HepG2 (cell line): Measurements from ENCODE around the gene CXXC5.

ENCODE experiments used
- BCL6 ChIP-seq: IDR thresholded peaks from 2 replicates; pipeline ENCODE4 v1.6.1; 2016; ENCODE audit warnings: missing genetic modification reagents, missing compliant biosample characterization
- CTCF ChIP-seq: sonication (generic); formaldehyde crosslinking; IDR thresholded peaks from 2 replicates; pipeline ENCODE4 v1.5.0; 2020; ENCODE audit warnings: mild to moderate bottlenecking, missing genetic modification reagents, moderate library complexity
- HNF4G ChIP-seq, 2 experiments: sonication (generic) in 1 of 2; formaldehyde crosslinking in 1 of 2; IDR thresholded peaks; 2 replicates each; pipeline versions ENCODE4 v1.4.0 to v1.6.1; 2011 to 2020; ENCODE audit warnings: borderline replicate concordance in 2 of 2, low read depth in 2 of 2, mild to moderate bottlenecking in 2 of 2, low read length in 1 of 2, missing genetic modification reagents in 1 of 2, moderate library complexity in 1 of 2
- RFXAP ChIP-seq: sonication (generic); formaldehyde crosslinking; IDR thresholded peaks from 2 replicates; pipeline ENCODE4 v1.4.0; 2020; ENCODE audit warnings: missing genetic modification reagents, borderline replicate concordance
- SIX4 ChIP-seq: sonication (generic); formaldehyde crosslinking; IDR thresholded peaks from 2 replicates; pipeline ENCODE4 v1.4.0; 2020; ENCODE audit warnings: missing genetic modification reagents
- TBL1XR1 ChIP-seq: fragments of 150-350 bp; IDR thresholded peaks from 2 replicates; pipeline ENCODE4 v1.6.1; 2014; ENCODE audit warnings: borderline replicate concordance, low read length; ENCODE audit not compliant: partially characterized antibody
- TP53 ChIP-seq: sonication (generic); formaldehyde crosslinking; conservative IDR thresholded peaks from 2 replicates; pipeline ENCODE4 v1.4.0; 2020; ENCODE audit warnings: missing genetic modification reagents
- TF ChIP-seq, protein P1 (sequence below): IDR thresholded peaks from 2 replicates; pipeline ENCODE4 v1.6.1; 2012; ENCODE audit warnings: low read depth, low read length, improper control_type of control experiment
- TF ChIP-seq, protein P2 (sequence below): sonication (generic); formaldehyde crosslinking; IDR thresholded peaks from 2 replicates; pipeline ENCODE4 v1.8.0; 2022; ENCODE audit warnings: missing genetic modification reagents, mild to moderate bottlenecking, moderate library complexity, borderline replicate concordance

DNA sequence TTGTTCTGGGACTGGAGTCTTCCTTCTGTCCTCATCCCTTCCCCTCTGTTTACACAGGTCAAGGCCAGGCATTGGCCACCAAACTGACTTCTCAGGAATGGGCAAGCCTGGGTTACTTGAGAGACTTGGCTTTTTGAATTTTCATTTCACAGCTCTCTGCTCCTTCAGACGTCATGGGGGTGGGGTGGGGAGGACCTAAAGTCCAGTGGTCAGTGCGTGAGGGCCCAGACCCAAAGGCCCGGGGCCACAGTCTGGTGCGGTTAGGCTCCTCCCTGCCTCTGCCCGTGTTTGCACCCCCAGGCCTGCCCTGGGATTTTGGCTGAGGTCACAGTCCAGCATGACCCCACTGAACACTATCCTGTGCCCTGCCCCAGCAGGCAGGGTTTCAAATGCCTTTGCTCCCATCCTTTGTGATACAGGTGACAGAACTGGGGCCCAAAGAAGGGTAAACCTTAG lies 4.1 kb upstream of the CXXC5 start:
- TF ChIP-seq TP53 (CRISPR knock-in tag): no peak
- TF ChIP-seq, protein P1, sequence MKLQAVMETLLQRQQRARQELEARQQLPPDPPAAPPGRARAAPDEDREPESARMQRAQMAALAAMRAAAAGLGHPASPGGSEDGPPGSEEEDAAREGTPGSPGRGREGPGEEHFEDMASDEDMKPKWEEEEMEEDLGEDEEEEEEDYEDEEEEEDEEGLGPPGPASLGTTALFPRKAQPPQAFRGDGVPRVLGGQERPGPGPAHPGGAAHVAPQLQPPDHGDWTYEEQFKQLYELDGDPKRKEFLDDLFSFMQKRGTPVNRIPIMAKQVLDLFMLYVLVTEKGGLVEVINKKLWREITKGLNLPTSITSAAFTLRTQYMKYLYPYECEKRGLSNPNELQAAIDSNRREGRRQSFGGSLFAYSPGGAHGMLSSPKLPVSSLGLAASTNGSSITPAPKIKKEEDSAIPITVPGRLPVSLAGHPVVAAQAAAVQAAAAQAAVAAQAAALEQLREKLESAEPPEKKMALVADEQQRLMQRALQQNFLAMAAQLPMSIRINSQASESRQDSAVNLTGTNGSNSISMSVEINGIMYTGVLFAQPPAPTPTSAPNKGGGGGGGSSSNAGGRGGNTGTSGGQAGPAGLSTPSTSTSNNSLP: no peak
- TF ChIP-seq CTCF (CRISPR knock-in tag): no peak
- TF ChIP-seq BCL6 (CRISPR knock-in tag): no peak
- no peak for TF ChIP-seq HNF4G (IDR thresholded peaks at IDR 0.05; ENCODE audit: borderline replicate concordance, low read depth, low read length)
- TF ChIP-seq HNF4G (CRISPR knock-in tag; IDR thresholded peaks at IDR 0.05; ENCODE audit: borderline replicate concordance, low read depth): no peak
- no peak for TF ChIP-seq SIX4 (CRISPR knock-in tag)
- TF ChIP-seq, protein P2, sequence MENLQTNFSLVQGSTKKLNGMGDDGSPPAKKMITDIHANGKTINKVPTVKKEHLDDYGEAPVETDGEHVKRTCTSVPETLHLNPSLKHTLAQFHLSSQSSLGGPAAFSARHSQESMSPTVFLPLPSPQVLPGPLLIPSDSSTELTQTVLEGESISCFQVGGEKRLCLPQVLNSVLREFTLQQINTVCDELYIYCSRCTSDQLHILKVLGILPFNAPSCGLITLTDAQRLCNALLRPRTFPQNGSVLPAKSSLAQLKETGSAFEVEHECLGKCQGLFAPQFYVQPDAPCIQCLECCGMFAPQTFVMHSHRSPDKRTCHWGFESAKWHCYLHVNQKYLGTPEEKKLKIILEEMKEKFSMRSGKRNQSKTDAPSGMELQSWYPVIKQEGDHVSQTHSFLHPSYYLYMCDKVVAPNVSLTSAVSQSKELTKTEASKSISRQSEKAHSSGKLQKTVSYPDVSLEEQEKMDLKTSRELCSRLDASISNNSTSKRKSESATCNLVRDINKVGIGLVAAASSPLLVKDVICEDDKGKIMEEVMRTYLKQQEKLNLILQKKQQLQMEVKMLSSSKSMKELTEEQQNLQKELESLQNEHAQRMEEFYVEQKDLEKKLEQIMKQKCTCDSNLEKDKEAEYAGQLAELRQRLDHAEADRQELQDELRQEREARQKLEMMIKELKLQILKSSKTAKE (CRISPR knock-in tag): no peak
- TF ChIP-seq RFXAP (CRISPR knock-in tag): no peak
- TF ChIP-seq TBL1XR1: no peak
